GM12892 (cell line): ENCODE results near the gene CYTH1.
"Not testable (repeated sequence)": the region's sequence is repeated elsewhere in the genome, so short reads cannot be mapped to it uniquely, and the experiment has no call there.

Experiments
- DNase-seq: peaks from one replicate; pipeline ENCODE4 v3.0.0; 2011; ENCODE audit not compliant: insufficient read length
- FAIRE-seq: peaks from 2 replicates; lab custom pipeline; 2011; peaks lifted over from hg19 to GRCh38; lab: Jason Lieb, UNC
- POLR2A ChIP-seq: IDR thresholded peaks from 2 replicates; pipeline ENCODE4 v1.6.1; 2011; ENCODE audit warnings: low read depth, low read length, control low read depth
- POLR2AphosphoS5 ChIP-seq: IDR thresholded peaks from 2 replicates; pipeline ENCODE4 v1.6.1; 2011; ENCODE audit warnings: low read depth, low read length, control low read depth
- TAF1 ChIP-seq: IDR thresholded peaks from 2 replicates; pipeline ENCODE4 v1.6.1; 2011; ENCODE audit warnings: low read depth, mild to moderate bottlenecking, control low read depth, low read length, borderline replicate concordance

Gene CYTH1

DNA sequence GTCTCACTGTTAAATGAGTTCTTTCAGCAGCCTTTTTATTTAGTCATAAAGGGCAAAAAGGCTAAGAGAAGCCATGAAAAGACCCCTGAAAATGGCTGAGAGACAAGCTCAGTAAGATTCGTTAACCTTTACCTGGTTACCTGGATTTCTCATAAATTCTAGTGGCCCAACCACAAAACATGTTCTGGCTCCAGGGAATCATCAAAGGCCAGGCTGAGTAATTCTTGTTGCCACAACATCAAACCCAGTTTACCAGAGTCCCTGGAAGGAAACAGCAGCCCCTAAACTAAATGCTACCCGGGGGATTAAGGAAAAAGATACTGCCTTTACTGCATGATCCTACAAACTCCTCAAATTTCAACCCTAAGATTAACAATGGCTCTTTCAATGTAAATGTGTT, 15.8 kb downstream of the CYTH1 start:
- TF ChIP-seq TAF1 (no peak), POLR2AphosphoS5 (no peak), POLR2A (no peak)
- DNase-seq (no peak), FAIRE-seq (no peak)

DNA sequence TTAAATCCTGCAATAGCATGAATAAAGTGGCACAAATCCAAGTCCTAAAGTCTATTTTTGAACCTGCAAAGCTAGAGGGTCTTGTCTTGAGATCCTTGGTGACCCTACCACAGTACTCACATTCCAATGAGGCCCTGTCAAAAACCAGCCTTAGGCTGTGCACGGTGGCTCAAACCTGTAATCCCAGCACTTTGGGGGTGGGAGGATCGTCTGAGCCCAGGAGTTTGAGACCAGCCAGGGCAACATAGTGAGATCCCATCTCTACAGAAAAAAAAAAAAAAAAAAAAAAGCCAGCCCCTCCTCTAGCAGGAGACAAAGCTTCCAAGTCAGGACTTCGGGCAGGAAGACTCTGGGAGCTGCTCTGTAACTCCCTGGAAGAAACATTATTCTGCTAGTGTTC, 16.3 kb downstream of the CYTH1 start:
- TF ChIP-seq POLR2A: no peak
- TF ChIP-seq POLR2AphosphoS5: no peak
- no peak for TF ChIP-seq TAF1
- FAIRE-seq: no peak

DNA sequence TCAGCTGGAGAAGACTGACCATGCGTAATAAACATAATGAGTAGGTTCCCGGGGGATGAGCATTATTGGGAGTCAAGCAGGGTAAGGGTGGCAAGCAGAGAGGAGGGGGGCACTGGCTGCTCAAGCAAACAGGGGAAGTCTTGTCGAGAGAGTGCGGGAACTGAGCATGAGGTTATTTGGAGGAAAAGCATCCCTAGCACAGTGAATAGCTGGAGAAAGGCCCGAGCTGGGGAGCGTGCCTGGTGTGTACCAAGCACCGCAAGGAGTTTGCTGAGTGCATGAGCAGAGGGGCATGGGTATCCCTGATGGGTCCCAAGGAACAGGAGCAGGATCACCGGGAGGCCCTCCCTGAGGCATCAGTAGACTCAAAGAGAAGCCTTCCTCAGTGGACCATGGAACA, 17.2 kb downstream of the CYTH1 start:
- DNase-seq (no peak), FAIRE-seq (no peak)
- TF ChIP-seq POLR2A: no peak
- no peak for TF ChIP-seq TAF1
- no peak for TF ChIP-seq POLR2AphosphoS5

More for the DNA sequence above, 16.3 kb downstream of the CYTH1 start:
- DNase-seq: no peak

DNA sequence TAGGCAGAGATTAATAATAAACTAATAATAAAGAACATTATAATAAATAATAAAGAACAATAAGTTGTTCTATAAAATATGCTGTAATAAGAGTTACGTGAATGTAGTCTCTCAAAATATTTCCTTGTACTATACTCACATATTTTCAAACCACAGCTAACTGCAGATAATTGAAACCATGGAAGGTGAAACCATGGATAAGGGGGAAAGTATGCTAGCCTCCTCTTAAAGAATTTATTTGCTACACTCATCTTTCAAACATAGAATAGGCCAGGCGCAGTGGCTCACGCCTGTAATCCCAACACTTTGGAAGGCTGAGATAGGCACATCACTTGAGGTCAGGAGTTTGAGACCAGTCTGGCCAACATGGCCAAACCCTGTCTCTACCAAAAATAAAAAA, 18.5 kb downstream of the CYTH1 start:
- FAIRE-seq: no peak
- no peak for DNase-seq
- TF ChIP-seq POLR2AphosphoS5 (no peak), TAF1 (no peak), POLR2A (no peak)

DNA sequence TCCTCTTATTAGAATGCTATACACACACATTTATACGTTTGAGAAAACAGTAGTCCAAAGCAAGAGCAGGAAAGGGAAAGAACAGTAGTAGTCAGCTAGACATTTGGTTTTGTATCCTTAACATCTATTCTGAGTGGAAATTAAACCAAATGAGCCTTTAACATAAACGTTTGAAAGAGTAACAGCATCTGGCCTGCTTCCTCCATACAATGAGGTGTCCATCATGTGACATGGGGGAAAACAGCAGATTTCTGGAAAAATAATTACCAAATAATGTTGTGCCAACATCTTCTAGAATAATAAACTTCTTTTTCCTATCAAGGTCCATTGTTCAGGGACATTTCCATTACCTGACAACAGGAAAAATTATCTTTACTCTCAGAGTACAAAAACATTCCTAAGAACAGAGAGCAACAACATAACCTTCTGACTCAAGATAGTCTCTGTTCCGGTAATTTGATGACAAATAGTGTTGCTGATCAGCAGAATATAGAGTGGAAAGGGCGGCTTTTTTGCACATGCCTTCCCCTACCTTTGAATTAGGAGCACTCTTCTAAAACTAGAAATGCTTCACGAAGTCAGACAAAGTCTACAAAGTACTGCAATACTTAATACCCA, 20.2 kb downstream of the CYTH1 start:
- FAIRE-seq: peak; percentile 30
- no peak for TF ChIP-seq TAF1
- no peak for DNase-seq

DNA sequence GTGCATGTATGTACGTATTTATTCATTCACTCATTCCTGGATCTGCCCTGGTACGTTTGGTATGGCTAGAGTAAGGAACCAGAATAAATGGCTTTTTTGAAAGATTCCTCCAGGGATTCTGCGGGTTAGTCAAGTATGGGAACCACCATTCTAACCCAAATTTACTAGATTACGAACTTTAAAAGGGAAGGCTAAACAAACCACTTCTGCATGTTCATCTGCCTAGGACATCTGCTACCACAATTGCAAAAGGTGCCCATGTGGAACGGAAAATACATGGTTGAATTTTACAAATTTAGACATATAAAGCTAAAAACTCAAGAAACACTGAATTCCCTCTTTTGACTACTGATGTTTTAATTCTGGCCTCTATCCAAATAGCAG, 22.1 kb downstream of the CYTH1 start:
- no peak for DNase-seq
- TF ChIP-seq POLR2AphosphoS5 (no peak), TAF1 (no peak), POLR2A (no peak)
- no peak for FAIRE-seq

DNA sequence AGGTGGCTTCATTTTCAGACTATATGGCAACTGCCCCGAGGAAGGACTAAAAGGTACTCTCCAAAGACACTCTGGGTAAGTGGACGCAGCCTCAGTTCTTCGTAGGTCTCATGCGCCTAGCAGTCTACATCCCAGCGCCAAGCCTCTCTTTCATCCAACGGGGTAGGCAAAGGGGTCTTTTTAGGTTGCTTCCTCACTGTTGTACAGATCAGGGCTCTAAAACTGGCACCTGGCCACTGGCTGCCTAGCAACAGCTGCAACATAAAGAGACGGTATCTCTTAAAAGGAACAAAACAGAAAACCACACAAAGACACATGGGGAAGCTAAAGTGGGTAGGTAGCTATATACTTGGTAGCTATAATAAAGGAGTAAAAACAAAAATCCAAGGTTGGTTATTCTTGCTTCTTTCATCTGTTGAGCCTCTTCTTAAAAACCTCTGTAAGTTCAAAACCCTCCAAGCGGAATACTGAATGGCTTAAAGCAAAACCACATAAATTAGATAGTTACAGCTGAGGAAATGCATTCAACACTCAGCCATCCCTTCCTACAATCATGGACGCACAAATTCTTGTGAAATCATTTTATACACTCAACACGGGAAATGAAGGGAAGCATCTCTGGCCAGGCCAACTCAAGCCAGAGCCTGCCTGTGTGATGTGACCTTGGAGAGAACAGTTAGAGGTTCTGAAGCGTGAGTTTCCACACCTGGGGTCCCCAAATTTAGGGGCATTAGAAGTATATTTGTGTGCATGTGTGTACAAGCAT, 22.7 kb downstream of the CYTH1 start:
- FAIRE-seq (peak; percentile 74), DNase-seq (no peak)
- TF ChIP-seq POLR2A (no peak), TAF1 (no peak), POLR2AphosphoS5 (no peak)

DNA sequence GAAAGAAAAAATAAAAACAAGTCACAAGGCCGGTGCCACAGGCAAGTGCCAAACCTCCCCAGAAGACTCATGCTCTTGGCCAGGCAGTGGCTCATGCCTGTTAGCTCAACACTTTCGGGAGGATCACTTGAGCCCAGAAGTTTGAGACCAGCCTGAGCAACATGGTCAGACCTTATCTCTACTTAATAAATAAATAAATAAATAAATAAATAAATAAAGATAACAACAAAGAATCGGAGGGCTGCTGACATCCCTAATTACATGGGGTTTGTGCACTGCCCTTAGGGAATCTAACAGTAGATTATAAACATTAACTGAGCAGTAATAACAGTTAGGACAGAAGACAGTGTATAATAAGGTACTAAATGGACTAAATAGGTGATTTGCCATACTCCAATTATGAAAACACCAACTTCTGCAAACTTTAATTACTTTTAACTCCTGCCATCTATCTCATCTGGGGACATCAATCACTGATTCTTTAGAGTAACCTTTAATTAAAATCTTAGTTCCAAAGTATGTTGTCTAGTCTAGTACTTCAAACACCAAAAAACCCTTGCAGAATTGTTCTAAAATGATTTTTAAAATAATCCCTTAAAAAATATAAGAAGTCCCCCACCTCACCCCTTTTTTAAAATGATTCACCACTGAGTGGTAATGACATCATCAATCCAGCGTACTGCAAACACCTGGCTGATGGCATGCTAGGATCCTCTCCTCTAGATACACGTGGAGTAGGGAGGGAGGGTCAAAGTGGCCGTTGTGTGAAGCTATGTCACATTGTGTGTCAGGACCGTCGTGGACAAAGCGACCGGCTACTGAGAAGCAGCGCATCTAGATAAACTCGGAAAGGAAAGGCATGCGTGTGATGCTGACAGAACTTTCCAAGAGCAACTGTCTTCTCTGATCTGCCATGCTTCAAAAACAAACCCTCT, 28.5 kb downstream of the CYTH1 start:
- FAIRE-seq: peak; percentile 24

DNA sequence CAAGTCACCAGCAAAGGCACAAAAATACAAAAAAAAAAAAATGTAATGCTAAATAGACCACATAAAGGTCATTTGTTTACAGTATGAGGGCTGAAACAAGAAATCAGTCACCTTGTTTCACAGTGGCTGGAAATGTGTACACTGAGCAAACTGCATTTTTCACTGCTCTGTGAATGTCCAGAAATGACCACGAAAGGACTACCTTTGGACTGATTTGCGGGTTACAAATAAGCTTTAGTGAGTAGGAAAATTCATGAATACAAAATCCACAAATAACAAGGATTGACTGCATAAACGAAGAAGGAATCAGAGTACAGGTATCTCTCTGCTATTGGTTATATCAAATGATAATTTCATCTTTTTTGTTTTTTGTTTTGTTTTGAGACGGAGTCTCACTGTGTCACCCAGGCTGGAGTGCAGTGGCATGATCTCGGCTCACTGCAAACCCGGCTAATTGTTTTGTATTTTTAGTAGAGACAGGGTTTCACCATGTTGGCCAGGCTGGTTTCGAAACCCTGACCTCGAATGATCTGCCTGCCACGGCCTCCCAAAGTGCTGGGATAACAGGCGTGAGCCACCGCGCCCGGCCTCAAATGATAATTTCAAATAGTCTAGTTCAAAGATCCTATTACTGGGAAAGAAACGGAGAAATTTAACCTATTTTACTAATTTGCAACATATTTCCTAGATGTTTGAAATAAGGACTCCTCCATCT, 30.5 kb downstream of the CYTH1 start:
- DNase-seq: no peak
- no peak for TF ChIP-seq TAF1
- no peak for TF ChIP-seq POLR2AphosphoS5
- no peak for TF ChIP-seq POLR2A
- FAIRE-seq: no peak

More for the DNA sequence above, 28.5 kb downstream of the CYTH1 start:
- no peak for DNase-seq
- TF ChIP-seq POLR2AphosphoS5 (no peak), TAF1 (no peak), POLR2A (no peak)

DNA sequence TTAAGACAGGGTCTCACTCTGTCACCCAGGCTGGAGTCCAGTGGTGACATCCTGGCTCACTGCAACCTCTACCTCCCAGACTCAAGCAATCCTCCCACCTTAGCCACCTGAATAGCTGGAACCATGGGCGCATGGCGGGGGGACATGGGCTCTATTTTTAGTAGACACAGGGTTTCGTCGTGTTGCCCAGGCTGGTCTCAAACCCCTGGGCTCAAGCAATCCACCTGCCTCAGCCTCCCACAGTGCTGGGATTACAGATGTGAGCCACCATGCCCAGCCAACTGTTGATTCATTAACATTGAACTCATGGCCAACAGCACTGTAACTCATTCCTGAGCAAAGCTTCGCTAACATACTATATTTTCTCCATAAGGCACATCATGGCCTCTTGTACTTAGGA, 31.1 kb downstream of the CYTH1 start:
- not testable (repeated sequence) for FAIRE-seq, DNase-seq

DNA sequence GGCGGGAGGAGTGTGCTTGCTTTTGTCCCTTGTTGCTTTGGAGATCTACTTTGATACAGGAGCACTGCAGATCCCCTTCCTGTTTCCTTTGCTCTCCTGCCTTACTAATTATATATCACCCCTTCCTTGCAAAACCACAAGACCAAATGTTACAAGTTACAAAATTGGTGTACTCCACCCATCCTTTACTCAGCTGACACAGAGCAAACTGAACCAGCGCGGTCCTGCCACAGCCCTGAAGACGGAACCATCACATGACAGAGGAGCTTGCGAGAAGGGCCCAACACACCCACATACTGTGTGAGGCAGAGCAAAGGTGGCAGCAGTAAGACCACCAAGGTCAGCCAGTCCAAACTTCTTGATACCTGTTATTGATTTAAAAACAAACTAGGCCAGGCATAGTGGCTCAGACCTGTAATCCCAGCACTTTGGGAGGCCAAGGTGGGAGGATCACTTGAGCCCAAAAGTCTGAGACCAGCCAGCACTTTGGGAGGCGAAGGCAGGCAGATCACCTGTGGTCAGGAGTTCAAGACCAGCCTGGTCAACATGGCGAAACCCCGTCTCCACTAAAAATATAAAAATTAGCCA, 33.2 kb downstream of the CYTH1 start:
- FAIRE-seq (peak; percentile 80), DNase-seq (no peak)
- TF ChIP-seq POLR2AphosphoS5 (no peak), POLR2A (no peak; the same call in 1 of the 2 replicates), TAF1 (peak; percentile 18; the same call in 1 of the 2 replicates)
